K562 (cell line): Measurements from ENCODE around the gene ERFL. TPM values are rescaled to one million over a fixed set of nuclear protein-coding genes. Genes with fewer than 3 reads are reported as not detected.
A peak's percentile ranks its signal among the peaks of the same experiment; 100 is the strongest.

Source experiments
- ATAC-seq: fragments of 200-7000 bp; cut with Tn5 transposase; 3 replicates; pipeline ENCODE4 v1.9.1; 2020; ENCODE audit warnings: moderate library complexity
- BruUV-seq: library from RNA; stranded (reverse); fragments of 400-500 nt; replicated peaks from 2 replicates; lab custom pipeline; 2021; lab: Mats Ljungman, UMichigan
- CTCF ChIA-PET: fragments of 300-600 bp; formaldehyde crosslinking; extraction: SDS; loops from one replicate; lab custom pipeline; 2021; ENCODE audit warnings: low intra/inter-chr PET ratio; lab: Yijun Ruan, JAX
- POLR2A ChIA-PET: fragments of 300-600, 350-650 bp; sonication (Branson Sonifier 250); formaldehyde crosslinking; extraction: SDS; loops from one replicate; lab custom pipeline; 2021; ENCODE audit warnings: antibody characterized with exemption, inconsistent platforms; lab: Yijun Ruan, JAX
- DNase-seq, 4 experiments: peaks; one replicate each; pipeline versions ENCODE4 v3.0.0 to v3.0.0-alpha.2; 2011 to 2018; ENCODE audit warnings: low spot score in 3 of 4, mixed read lengths in 3 of 4; ENCODE audit errors: extremely low read depth in 1 of 4
- FAIRE-seq: peaks from 2 replicates; lab custom pipeline; 2011; peaks lifted over from hg19 to GRCh38; lab: Jason Lieb, UNC
- H2AFZ ChIP-seq: 2 replicates; pipeline ENCODE4 v1.6.0; 2011; ENCODE audit warnings: low read depth, low read length, control low read depth, inconsistent platforms
- H3K27ac ChIP-seq: fragments of 200-600 bp; 3 replicates; pipeline ENCODE4 v1.8.0; 2011; ENCODE audit warnings: low read depth, mild to moderate bottlenecking, control low read depth, inconsistent platforms, low read length, moderate library complexity, mixed read lengths; ENCODE audit errors: extremely low read depth
- H3K27me3 ChIP-seq, 2 experiments: fragments of 300-600 bp in 1 of 2; 2 replicates in 1 of 2; 3 replicates in 1 of 2; pipeline versions ENCODE4 v1.6.0 to v1.8.0; 2011; ENCODE audit warnings: inconsistent platforms in 2 of 2, low read length in 2 of 2, mild to moderate bottlenecking in 1 of 2, mixed read lengths in 1 of 2, moderate library complexity in 1 of 2; ENCODE audit not compliant: control insufficient read depth in 2 of 2, insufficient read depth in 2 of 2
- H3K36me3 ChIP-seq: fragments of 300-600 bp; 3 replicates; pipeline ENCODE4 v1.8.0; 2011; ENCODE audit warnings: mild to moderate bottlenecking, low read length, inconsistent platforms; ENCODE audit not compliant: control insufficient read depth, insufficient read depth
- H3K4me1 ChIP-seq, 2 experiments: fragments of 200-600 bp in 1 of 2; replicated peaks in 1 of 2; 2 replicates in 1 of 2; 3 replicates in 1 of 2; pipeline versions ENCODE4 v1.5.1 to v1.8.0; 2011; ENCODE audit warnings: inconsistent platforms in 2 of 2, low read length in 2 of 2, mild to moderate bottlenecking in 1 of 2, mixed read lengths in 1 of 2, moderate library complexity in 1 of 2; ENCODE audit not compliant: control insufficient read depth in 2 of 2, insufficient read depth in 2 of 2
- H3K4me2 ChIP-seq: 2 replicates; pipeline ENCODE4 v1.6.1; 2011; ENCODE audit warnings: low read length, control low read depth, inconsistent platforms, mixed read lengths; ENCODE audit not compliant: insufficient read depth
- H3K4me3 ChIP-seq: fragments of 200-600 bp; sonication (generic), shearing (Covaris generic); 2 replicates; pipeline ENCODE4 v1.5.1; 2016; ENCODE audit warnings: control low read depth, inconsistent platforms
- H3K79me2 ChIP-seq: fragments of 200-600 bp; 3 replicates; pipeline ENCODE4 v1.8.0; 2011; ENCODE audit warnings: low read length, inconsistent platforms; ENCODE audit not compliant: control insufficient read depth, insufficient read depth
- H3K9ac ChIP-seq, 2 experiments: 2 replicates each; pipeline versions ENCODE4 v1.6.0 to v1.6.1; 2011; ENCODE audit warnings: low read depth in 2 of 2, low read length in 2 of 2, control low read depth in 1 of 2, inconsistent platforms in 1 of 2, mild to moderate bottlenecking in 1 of 2, mixed read lengths in 1 of 2; ENCODE audit not compliant: insufficient read depth in 1 of 2
- H3K9me1 ChIP-seq: one replicate; pipeline ENCODE4 v1.6.0; 2011; ENCODE audit warnings: inconsistent platforms, mild to moderate bottlenecking, low read length, moderate library complexity; ENCODE audit not compliant: control insufficient read depth, insufficient read depth
- H3K9me3 ChIP-seq: replicated peaks from 2 replicates; pipeline ENCODE4 v1.5.1; 2011; ENCODE audit warnings: low read depth, low read length, inconsistent platforms; ENCODE audit not compliant: control insufficient read depth, insufficient read depth
- H4K20me1 ChIP-seq: replicated peaks from 2 replicates; pipeline ENCODE4 v1.6.1; 2011; ENCODE audit warnings: low read length, inconsistent platforms, mixed read lengths; ENCODE audit not compliant: control insufficient read depth, insufficient read depth
- BRD4 ChIP-seq: fragments of 200-600 bp; sonication (generic); IDR thresholded peaks from 2 replicates; pipeline ENCODE4 v1.6.1; 2017; ENCODE audit warnings: inconsistent platforms
- MAX ChIP-seq: sonication (generic); formaldehyde crosslinking; IDR thresholded peaks from 2 replicates; pipeline ENCODE4 v1.9.0; 2022; ENCODE audit warnings: mild to moderate bottlenecking, missing genetic modification reagents
- NR2C1 ChIP-seq, 2 experiments: fragments of 450-650 bp; IDR thresholded peaks; 2 replicates each; pipeline ENCODE4 v1.6.1; 2017; ENCODE audit warnings: mild to moderate bottlenecking in 2 of 2, antibody characterized with exemption in 1 of 2, inconsistent platforms in 1 of 2, missing compliant biosample characterization in 1 of 2, missing genetic modification characterization in 1 of 2
- NR3C1 ChIP-seq: sonication (generic); formaldehyde crosslinking; IDR thresholded peaks from 2 replicates; pipeline ENCODE4 v1.8.1; 2022; ENCODE audit warnings: missing genetic modification reagents
- POLR2A ChIP-seq: fragments of 450-650 bp; conservative IDR thresholded peaks from 2 replicates; pipeline ENCODE4 v1.6.1; 2016
- POLR2G ChIP-seq: fragments of 200-400 bp; formaldehyde crosslinking; IDR thresholded peaks from 2 replicates; pipeline ENCODE4 v1.6.1; 2017; ENCODE audit warnings: low read depth, mild to moderate bottlenecking, antibody characterized with exemption, low read length, moderate library complexity
- RBFOX2 ChIP-seq: fragments of 200-400 bp; formaldehyde crosslinking; IDR thresholded peaks from 2 replicates; pipeline ENCODE4 v1.6.1; 2017; ENCODE audit warnings: low read depth, mild to moderate bottlenecking, low read length, moderate library complexity
- THRA ChIP-seq: fragments of 450-650 bp; IDR thresholded peaks from 2 replicates; pipeline ENCODE4 v1.6.1; 2017; ENCODE audit warnings: mild to moderate bottlenecking, moderate library complexity
- ZBTB49 ChIP-seq: sonication (generic); formaldehyde crosslinking; IDR thresholded peaks from 2 replicates; pipeline ENCODE4 v1.8.0; 2022; ENCODE audit warnings: missing genetic modification reagents, mild to moderate bottlenecking, borderline replicate concordance
- WGBS: fragments of 100-300 bp; shearing (Covaris generic); methylation state at CpG from one replicate; pipeline ENCODE4 v1.1.6; 2016; ENCODE audit warnings: low coverage, mixed read lengths; ENCODE audit not compliant: insufficient coverage; ENCODE audit errors: missing lambda C conversion rate; 5-methylcytosine and 5-hydroxymethylcytosine counted together
- in situ Hi-C: fragments of 300-500 bp; cut with MboI; formaldehyde crosslinking; loops from 4 replicates; pipeline ENCODE4 v1.15.0; 2018; ENCODE audit warnings: inconsistent platforms, mixed read lengths
- intact Hi-C: fragments of 100-400 bp; cut with micrococcal nuclease; formaldehyde crosslinking; loops from 2 replicates; pipeline ENCODE4 v1.14.2; 2022
- polyA plus RNA-seq, 8 experiments: library from polyadenylated mRNA; depleted of rRNA in 4 of 8; stranded (reverse) in 5 of 8; unstranded in 3 of 8; fragments of >200 nt; fragmentation: Nextera tagmentation in 2 of 8; fragmentation: Illumina TruSeq in 1 of 8; extraction: Ambion mirVana in 2 of 8; extraction: Trizol in 1 of 8; gene quantifications; 2 replicates each; pipeline versions ENCODE4 v1.2.1 to v1.2.3, GENCODE V29; 2011 to 2014; ENCODE audit warnings: inconsistent platforms in 1 of 8, missing spikeins in 1 of 8
- total RNA-seq, 7 experiments: library from RNA; depleted of rRNA in 6 of 7; stranded (reverse); fragments of >200 nt in 6 of 7; fragmentation: Illumina TruSeq in 2 of 7; extraction: Trizol in 2 of 7; gene quantifications; 2 replicates each; pipeline versions ENCODE4 v1.2.1 to v1.2.3, GENCODE V29; 2011 to 2021; ENCODE audit warnings: low replicate concordance in 1 of 7

Gene ERFL
- total and polyA plus RNA-seq, 9 of the 15 experiments (the other 6 are each of a cell fraction or from before 2014, with no cell fraction given) = 0.07 to 0.75 (median 0.32) TPM; not detected in 4

DNA sequence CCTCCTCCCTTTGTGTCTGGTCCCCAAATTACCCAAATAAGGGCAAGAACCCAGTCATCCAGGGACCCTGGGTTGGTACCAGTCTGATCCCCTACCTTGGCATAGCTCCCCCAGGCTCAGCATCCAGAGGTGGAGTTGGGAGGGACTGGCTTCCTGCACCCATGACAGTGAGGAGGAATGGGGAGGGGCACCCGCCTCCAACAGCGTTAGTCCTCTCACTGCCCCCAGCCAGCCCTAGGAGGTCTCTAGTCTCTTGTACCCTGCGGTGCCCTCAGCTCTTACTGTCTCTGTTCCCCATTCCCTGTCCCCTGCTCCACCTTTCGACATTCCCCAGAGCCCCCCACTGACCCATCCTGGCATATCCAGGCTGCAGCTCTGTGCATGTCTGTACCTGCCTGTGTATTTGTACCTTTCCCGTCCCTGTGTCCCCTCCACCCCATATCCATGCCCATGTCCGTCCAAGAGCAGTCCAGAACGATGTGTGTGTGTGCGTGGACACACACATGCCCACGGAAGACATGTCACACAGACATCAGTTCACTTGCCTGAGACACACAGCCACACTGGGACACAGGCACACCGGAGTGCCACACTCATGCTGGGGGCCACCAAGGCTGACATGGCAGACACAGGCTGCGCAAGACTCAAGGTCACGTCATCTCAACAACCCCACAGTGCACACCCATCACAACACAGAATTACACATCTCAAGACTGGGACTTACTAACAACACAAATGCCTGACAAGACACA, 17.8 kb downstream of the ERFL start:
- H3K9ac ChIP-seq = no peak overlapping the region
- ChIA-PET POLR2A (interaction anchor here (0.6 kb wide), 1 partner anchor 15 kb away, joined by 3 read pairs; no protein-coding TSS in a partner anchor), CTCF (interaction anchor here (0.6 kb wide), 1 partner anchor 26 kb away, joined by 3 read pairs; no protein-coding TSS in a partner anchor)
- no peak overlapping the region for H2AFZ ChIP-seq
- H3K4me1 ChIP-seq = peaks cover 0 to 35% of the 10 kb centered on the region in 2 experiments; a peak in 2 of 5 replicates
- H4K20me1 ChIP-seq = peaks cover 22% of the 10 kb centered on the region; the same call in 1 of the 2 replicates
- intact Hi-C loops = no loop called here
- no peak; the same call in 1 of the 2 replicates for TF ChIP-seq POLR2G
- TF ChIP-seq POLR2A = peak; percentile 25; the same call in 1 of the 2 replicates
- no peak for TF ChIP-seq NR2C1 (IDR thresholded peaks at IDR 0.05)
- no peak for TF ChIP-seq NR2C1 (tag; IDR thresholded peaks at IDR 0.05)
- no peak for TF ChIP-seq ZBTB49 (CRISPR knock-in tag)
- TF ChIP-seq NR3C1 (CRISPR knock-in tag) = no peak
- 0 out of 2 replicates have a peak, but pooled peaks have one; percentile 16 for TF ChIP-seq MAX (CRISPR knock-in tag)
- no peak for TF ChIP-seq BRD4
- TF ChIP-seq RBFOX2 = no peak
- no peak for TF ChIP-seq THRA
- H3K4me3 ChIP-seq = no peak overlapping the region
- no peak overlapping the region for H3K27ac ChIP-seq
- DNase-seq = peak in 1 of 4 experiments; percentile 12
- no peak for ATAC-seq
- no peaks in the 10 kb centered on the region for H3K9me3 ChIP-seq
- H3K9me1 ChIP-seq = peaks cover 4% of the 10 kb centered on the region
- no peak for FAIRE-seq
- H3K79me2 ChIP-seq = no peaks in the 10 kb centered on the region
- no TSS peak for BruUV-seq
- peaks cover 21 to 38% of the 10 kb centered on the region in 2 experiments for H3K27me3 ChIP-seq
- no peak overlapping the region for H3K4me2 ChIP-seq
- peaks cover 16% of the 10 kb centered on the region; the same call in 1 of the 3 replicates for H3K36me3 ChIP-seq
- in situ Hi-C loops = no loop called here
- 30% methylated on average over 12 of the region's 12 CpGs for WGBS
